Upper lobe of right lung (tissue), 1 donor: Measurements from ENCODE around the gene ISLR. TPM values are rescaled to one million over a fixed set of nuclear protein-coding genes. Genes with fewer than 3 reads are reported as not detected.
"Not testable (repeated sequence)": the region's sequence is repeated elsewhere in the genome, so short reads cannot be mapped to it uniquely, and the experiment has no call there.

ENCODE experiments used
- ATAC-seq: fragments of 200-7000 bp; cut with Tn5 transposase; one replicate; pipeline ENCODE4 v1.9.1; 2020; ENCODE audit warnings: mild to moderate bottlenecking, moderate library complexity
- DNase-seq: peaks from one replicate; pipeline ENCODE4 v3.0.0-alpha.2; 2020
- H3K27ac ChIP-seq: fragments of 200-600 bp; one replicate; pipeline ENCODE4 v1.8.0; 2022
- H3K27me3 ChIP-seq: fragments of 200-600 bp; one replicate; pipeline ENCODE4 v1.8.0; 2022; ENCODE audit warnings: mild to moderate bottlenecking
- H3K36me3 ChIP-seq: fragments of 200-600 bp; one replicate; pipeline ENCODE4 v1.8.0; 2022
- H3K4me1 ChIP-seq: fragments of 200-600 bp; one replicate; pipeline ENCODE4 v1.8.0; 2022
- H3K4me3 ChIP-seq: fragments of 200-600 bp; one replicate; pipeline ENCODE4 v1.8.0; 2022; ENCODE audit warnings: mild to moderate bottlenecking
- H3K9me3 ChIP-seq: fragments of 200-600 bp; one replicate; pipeline ENCODE4 v1.8.0; 2022
- CTCF ChIP-seq: fragments of 200-600 bp; IDR thresholded peaks from one replicate; pipeline ENCODE4 v1.8.0; 2022; ENCODE audit warnings: antibody characterized with exemption
- intact Hi-C: fragments of 100-400 bp; cut with DNase I; formaldehyde crosslinking; loops from one replicate; pipeline ENCODE4 v1.11.0; 2022
- total RNA-seq: library from RNA; stranded (reverse); fragmentation: NEBNext Ultra II Directional; extraction: Animal tissue kit (Norgen Biotek cat#: 25700); gene quantifications from one replicate; pipeline ENCODE4 v1.2.1, GENCODE V29; 2021
- donor health status: DM: no; HTN: yes; CAD: no; lungs with severe emphysema.

Gene ISLR
- total RNA-seq, 1 donor from 2014 or later: 40.6 TPM

GRCh38 chr15:74159773-74160172 lies 13.7 kb upstream of the ISLR start:
- no peak for DNase-seq
- Histone ChIP-seq H3K27ac (no peak overlapping the region), H3K27me3 (no peaks in the 10 kb centered on the region), H3K4me1 (peaks cover 10% of the 10 kb centered on the region), H3K4me3 (no peak overlapping the region), H3K9me3 (no peaks in the 10 kb centered on the region), H3K36me3 (no peaks in the 10 kb centered on the region)
- ATAC-seq: no peak
- intact Hi-C loops: no loop called here
- TF ChIP-seq CTCF: no peak

- ATAC-seq, DNase-seq, H3K36me3 ChIP-seq, H3K27me3 ChIP-seq, H3K4me1 ChIP-seq, H3K4me3 ChIP-seq, intact Hi-C loops, H3K27ac ChIP-seq, H3K9me3 ChIP-seq: not testable (repeated sequence)
Measured at GRCh38 chr15:74160390-74160789, 13.1 kb upstream of the ISLR start.

- ATAC-seq, H3K27ac ChIP-seq, DNase-seq, H3K4me1 ChIP-seq, H3K27me3 ChIP-seq, H3K36me3 ChIP-seq, intact Hi-C loops, H3K4me3 ChIP-seq, H3K9me3 ChIP-seq: not testable (repeated sequence)
Measured at GRCh38 chr15:74162195-74162536, 11.3 kb upstream of the ISLR start.

- Histone ChIP-seq H3K27ac (no peak overlapping the region), H3K36me3 (no peaks in the 10 kb centered on the region), H3K27me3 (no peaks in the 10 kb centered on the region), H3K4me3 (no peak overlapping the region), H3K4me1 (peaks cover 4% of the 10 kb centered on the region), H3K9me3 (no peaks in the 10 kb centered on the region)
- DNase-seq (no peak), ATAC-seq (no peak)
- intact Hi-C loops: no loop called here
- no peak for TF ChIP-seq CTCF
Measured at GRCh38 chr15:74165461-74165860, 8.0 kb upstream of the ISLR start.

GRCh38 chr15:74167891-74168331 lies 5.6 kb upstream of the ISLR start:
- Histone ChIP-seq H3K27ac (no peak overlapping the region), H3K9me3 (no peaks in the 10 kb centered on the region), H3K4me1 (peaks cover 9% of the 10 kb centered on the region), H3K4me3 (no peak overlapping the region), H3K36me3 (no peaks in the 10 kb centered on the region), H3K27me3 (no peaks in the 10 kb centered on the region)
- no peak for ATAC-seq
- DNase-seq: peak; percentile 35
- intact Hi-C loops: no loop called here
- TF ChIP-seq CTCF: no peak

GRCh38 chr15:74168711-74169126 lies 4.8 kb upstream of the ISLR start:
- Histone ChIP-seq H3K27ac (no peak overlapping the region), H3K4me1 (peaks cover 17% of the 10 kb centered on the region), H3K27me3 (no peaks in the 10 kb centered on the region), H3K9me3 (no peaks in the 10 kb centered on the region), H3K36me3 (no peaks in the 10 kb centered on the region), H3K4me3 (no peak overlapping the region)
- ATAC-seq: no peak
- TF ChIP-seq CTCF: no peak
- DNase-seq: no peak
- intact Hi-C loops: no loop called here

GRCh38 chr15:74170071-74170844 lies 3.3 kb upstream of the ISLR start:
- Histone ChIP-seq H3K27me3 (no peaks in the 10 kb centered on the region), H3K4me3 (no peak overlapping the region), H3K27ac (no peak overlapping the region), H3K9me3 (no peaks in the 10 kb centered on the region), H3K36me3 (no peaks in the 10 kb centered on the region), H3K4me1 (peaks cover 17% of the 10 kb centered on the region)
- DNase-seq (no peak), ATAC-seq (no peak)
- intact Hi-C loops: no loop called here
- no peak for TF ChIP-seq CTCF
